HUES6 (cell line): ENCODE results near the gene LGALS9.
A peak's percentile ranks its signal among the peaks of the same experiment; 100 is the strongest.

ENCODE experiments used
- H3K27ac ChIP-seq: 2 replicates; pipeline ENCODE4 v1.7.0; 2013; ENCODE audit warnings: low read depth, mild to moderate bottlenecking, low read length, inconsistent platforms
- H3K27me3 ChIP-seq: 2 replicates; pipeline ENCODE4 v1.6.1; 2013; ENCODE audit warnings: low read length; ENCODE audit not compliant: control insufficient read depth, insufficient read depth
- H3K36me3 ChIP-seq: 2 replicates; pipeline ENCODE4 v1.6.1; 2013; ENCODE audit warnings: low read length; ENCODE audit not compliant: control insufficient read depth, insufficient read depth
- H3K4me1 ChIP-seq: 2 replicates; pipeline ENCODE4 v1.6.1; 2013; ENCODE audit warnings: low read length; ENCODE audit not compliant: control insufficient read depth, insufficient read depth
- H3K4me3 ChIP-seq: 2 replicates; pipeline ENCODE4 v1.5.1; 2013; ENCODE audit warnings: low read depth, low read length
- H3K9ac ChIP-seq: one replicate; pipeline ENCODE4 v1.6.1; 2013; ENCODE audit warnings: mild to moderate bottlenecking, low read length
- H3K9me3 ChIP-seq: 2 replicates; pipeline ENCODE4 v1.6.1; 2013; ENCODE audit warnings: low read depth, low read length; ENCODE audit not compliant: control insufficient read depth, insufficient read depth

LGALS9 gene

GRCh38 chr17:27630607-27631410 lies at the start of gene LGALS9:
TSS of gene LGALS9 (plus strand) at chr17:27631188. CDS start at chr17:27631266, 78 bp downstream.
- H3K27ac ChIP-seq, result no peak within 1 kb of the TSS
- no peaks in the 10 kb centered on the region for H3K9me3 ChIP-seq
- no peaks in the 10 kb centered on the region; the same call in 1 of the 2 replicates for H3K4me1 ChIP-seq
- H3K27me3 ChIP-seq, result no peaks in the 10 kb centered on the region
- H3K36me3 ChIP-seq, result peaks cover 8% of the 10 kb centered on the region; the same call in 1 of the 2 replicates
- H3K9ac ChIP-seq, result no peak within 1 kb of the TSS
- no peak within 1 kb of the TSS for H3K4me3 ChIP-seq

- Histone ChIP-seq H3K36me3 (peaks cover 29% of the 10 kb centered on the region), H3K4me1 (peaks cover 19% of the 10 kb centered on the region; the same call in 1 of the 2 replicates), H3K9me3 (no peaks in the 10 kb centered on the region), H3K9ac (no peak overlapping the region), H3K27ac (no peak overlapping the region), H3K27me3 (no peaks in the 10 kb centered on the region), H3K4me3 (no peak overlapping the region)
Observed at GRCh38 chr17:27582696-27583095, 48.3 kb upstream of the LGALS9 start.

GRCh38 chr17:27585153-27585681 lies 45.8 kb upstream of the LGALS9 start:
- no peaks in the 10 kb centered on the region for H3K9me3 ChIP-seq
- H3K4me3 ChIP-seq, result no peak overlapping the region
- peak overlapping the region; percentile 12 for H3K9ac ChIP-seq
- H3K27me3 ChIP-seq, result no peaks in the 10 kb centered on the region
- H3K27ac ChIP-seq, result no peak overlapping the region; the same call in 1 of the 2 replicates
- peaks cover 3% of the 10 kb centered on the region; the same call in 1 of the 2 replicates for H3K4me1 ChIP-seq
- H3K36me3 ChIP-seq, result peaks cover 45% of the 10 kb centered on the region

GRCh38 chr17:27585792-27586191 lies 45.2 kb upstream of the LGALS9 start:
- Histone ChIP-seq H3K36me3 (peaks cover 47% of the 10 kb centered on the region), H3K9ac (peak overlapping the region; percentile 12), H3K4me1 (peaks cover 3% of the 10 kb centered on the region; the same call in 1 of the 2 replicates), H3K27ac (no peak overlapping the region), H3K9me3 (no peaks in the 10 kb centered on the region), H3K4me3 (no peak overlapping the region), H3K27me3 (no peaks in the 10 kb centered on the region)

- Histone ChIP-seq H3K9me3 (no peaks in the 10 kb centered on the region), H3K27me3 (no peaks in the 10 kb centered on the region), H3K36me3 (peaks cover 50% of the 10 kb centered on the region), H3K27ac (no peak overlapping the region), H3K4me3 (no peak overlapping the region), H3K4me1 (peaks cover 3% of the 10 kb centered on the region; the same call in 1 of the 2 replicates), H3K9ac (no peak overlapping the region)
Observed at GRCh38 chr17:27586203-27586721, 44.7 kb upstream of the LGALS9 start.

GRCh38 chr17:27588354-27588753 lies 42.6 kb upstream of the LGALS9 start:
- Histone ChIP-seq H3K4me3 (no peak overlapping the region), H3K36me3 (peaks cover 59% of the 10 kb centered on the region), H3K9me3 (no peaks in the 10 kb centered on the region), H3K4me1 (peaks cover 3% of the 10 kb centered on the region; the same call in 1 of the 2 replicates), H3K9ac (no peak overlapping the region), H3K27me3 (no peaks in the 10 kb centered on the region), H3K27ac (no peak overlapping the region)

GRCh38 chr17:27590864-27591263 lies 40.1 kb upstream of the LGALS9 start:
- Histone ChIP-seq H3K9ac (no peak overlapping the region), H3K4me1 (peaks cover 1% of the 10 kb centered on the region; the same call in 1 of the 2 replicates), H3K4me3 (no peak overlapping the region), H3K36me3 (peaks cover 65% of the 10 kb centered on the region), H3K9me3 (no peaks in the 10 kb centered on the region), H3K27ac (no peak overlapping the region), H3K27me3 (no peaks in the 10 kb centered on the region)

GRCh38 chr17:27591986-27592385 lies 39.0 kb upstream of the LGALS9 start:
- H3K9me3 ChIP-seq, result no peaks in the 10 kb centered on the region
- H3K27me3 ChIP-seq, result no peaks in the 10 kb centered on the region
- no peak overlapping the region for H3K4me3 ChIP-seq
- H3K36me3 ChIP-seq, result peaks cover 66% of the 10 kb centered on the region
- no peaks in the 10 kb centered on the region for H3K4me1 ChIP-seq
- H3K27ac ChIP-seq, result no peak overlapping the region
- H3K9ac ChIP-seq, result no peak overlapping the region

GRCh38 chr17:27593232-27593856 lies 37.6 kb upstream of the LGALS9 start:
- Histone ChIP-seq H3K4me1 (no peaks in the 10 kb centered on the region; the same call in 1 of the 2 replicates), H3K27me3 (no peaks in the 10 kb centered on the region), H3K9me3 (no peaks in the 10 kb centered on the region), H3K4me3 (no peak overlapping the region), H3K27ac (no peak overlapping the region), H3K36me3 (peaks cover 65% of the 10 kb centered on the region), H3K9ac (no peak overlapping the region)

GRCh38 chr17:27593857-27594255 lies 37.1 kb upstream of the LGALS9 start:
- Histone ChIP-seq H3K4me3 (no peak overlapping the region), H3K9me3 (no peaks in the 10 kb centered on the region), H3K9ac (no peak overlapping the region), H3K27ac (no peak overlapping the region), H3K36me3 (peaks cover 66% of the 10 kb centered on the region), H3K27me3 (no peaks in the 10 kb centered on the region), H3K4me1 (no peaks in the 10 kb centered on the region; the same call in 1 of the 2 replicates)

- Histone ChIP-seq H3K4me1 (no peaks in the 10 kb centered on the region; the same call in 1 of the 2 replicates), H3K27ac (no peak overlapping the region), H3K4me3 (no peak overlapping the region), H3K9ac (no peak overlapping the region), H3K9me3 (no peaks in the 10 kb centered on the region), H3K27me3 (no peaks in the 10 kb centered on the region), H3K36me3 (peaks cover 62% of the 10 kb centered on the region)
Observed at GRCh38 chr17:27595208-27595607, 35.8 kb upstream of the LGALS9 start.
